Caco-2 (cell line): ENCODE results near the gene RNASE1. TPM values are rescaled to one million over a fixed set of nuclear protein-coding genes. Genes with fewer than 3 reads are reported as not detected.
"Not testable (repeated sequence)": the region's sequence is repeated elsewhere in the genome, so short reads cannot be mapped to it uniquely, and the experiment has no call there.

Experiments used
- BruUV-seq: library from RNA; stranded (reverse); fragments of 400-500 nt; replicated peaks from 2 replicates; lab custom pipeline; 2021; lab: Mats Ljungman, UMichigan
- CTCF ChIA-PET: fragments of 300-600 bp; sonication (Branson Sonifier 250); formaldehyde crosslinking; loops from one replicate; lab custom pipeline; 2022; ENCODE audit warnings: antibody characterized with exemption; lab: Charles Lee
- POLR2A ChIA-PET: fragments of 300-600 bp; sonication (Branson Sonifier 250); formaldehyde crosslinking; loops from one replicate; lab custom pipeline; 2022; ENCODE audit warnings: antibody characterized with exemption; lab: Charles Lee
- DNase-seq, 2 experiments: peaks; one replicate each; pipeline versions ENCODE4 v3.0.0 to v3.0.0-alpha.2; 2020 to 2022
- H3K27me3 ChIP-seq: replicated peaks from 2 replicates; pipeline ENCODE4 v1.6.0; 2011; ENCODE audit warnings: low read length; ENCODE audit not compliant: control insufficient read depth, insufficient read depth
- H3K36me3 ChIP-seq: 2 replicates; pipeline ENCODE4 v1.5.1; 2011; ENCODE audit warnings: low read length; ENCODE audit not compliant: control insufficient read depth, insufficient read depth
- H3K4me1 ChIP-seq: fragments of 250-450 bp; sonication (Bioruptor Pico); 2 replicates; pipeline ENCODE4 v1.5.1; 2020; ENCODE audit warnings: mild to moderate bottlenecking
- H3K4me3 ChIP-seq: 2 replicates; pipeline ENCODE4 v1.5.1; 2011; ENCODE audit warnings: low read depth, mild to moderate bottlenecking, control low read depth, low read length
- H3K9me3 ChIP-seq: fragments of 250-450 bp; sonication (Bioruptor Pico); 2 replicates; pipeline ENCODE4 v1.5.1; 2020; ENCODE audit warnings: mild to moderate bottlenecking, moderate library complexity
- H3K27ac Mint-ChIP-seq: one replicate; pipeline ENCODE4 v1.8.0; 2022; ENCODE audit warnings: mixed read lengths; ENCODE audit not compliant: unreplicated experiment
- H3K27me3 Mint-ChIP-seq: one replicate; pipeline ENCODE4 v1.8.0; 2022; ENCODE audit warnings: mixed read lengths; ENCODE audit not compliant: insufficient read depth, unreplicated experiment
- H3K36me3 Mint-ChIP-seq: one replicate; pipeline ENCODE4 v1.8.0; 2022; ENCODE audit warnings: mild to moderate bottlenecking, mixed read lengths; ENCODE audit not compliant: insufficient read depth, unreplicated experiment
- H3K4me1 Mint-ChIP-seq: one replicate; pipeline ENCODE4 v1.8.0; 2022; ENCODE audit warnings: low read depth, mixed read lengths; ENCODE audit not compliant: unreplicated experiment
- H3K4me3 Mint-ChIP-seq: one replicate; pipeline ENCODE4 v1.8.0; 2022; ENCODE audit warnings: mild to moderate bottlenecking, moderate library complexity, mixed read lengths; ENCODE audit not compliant: unreplicated experiment
- H3K9me3 Mint-ChIP-seq: one replicate; pipeline ENCODE4 v1.8.0; 2022; ENCODE audit warnings: mixed read lengths; ENCODE audit not compliant: unreplicated experiment
- CTCF ChIP-seq, 2 experiments: fragments of 200-600 bp in 1 of 2; IDR thresholded peaks; 1 replicate in 1 of 2; 2 replicates in 1 of 2; pipeline versions ENCODE4 v1.5.1 to v1.8.0; 2011 to 2022; ENCODE audit warnings: antibody characterized with exemption in 1 of 2, control low read depth in 1 of 2, inconsistent platforms in 1 of 2, low read depth in 1 of 2, low read length in 1 of 2, mild to moderate bottlenecking in 1 of 2, moderate library complexity in 1 of 2; ENCODE audit not compliant: insufficient read depth in 1 of 2, severe bottlenecking in 1 of 2, unreplicated experiment in 1 of 2
- intact Hi-C: fragments of 100-400 bp; cut with micrococcal nuclease; formaldehyde crosslinking; loops from one replicate; pipeline ENCODE4 v1.10.0; 2022; ENCODE audit not compliant: unreplicated experiment
- total RNA-seq: library from RNA; stranded (reverse); gene quantifications from 2 replicates; pipeline ENCODE4 v1.2.3, GENCODE V29; 2022

The RNASE1 gene
- total RNA-seq, 1 experiment from 2014 or later: 1.5 TPM

GRCh38 chr14:20769421-20769820 is 33.2 kb downstream of the RNASE1 start:
- ChIA-PET CTCF (no interaction called here), POLR2A (no interaction called here)
- Mint-ChIP-seq H3K4me1 (no peaks in the 10 kb centered on the region), H3K4me3 (no peak overlapping the region), H3K9me3 (no peaks in the 10 kb centered on the region), H3K36me3 (no peaks in the 10 kb centered on the region), H3K27me3 (no peaks in the 10 kb centered on the region), H3K27ac (no peak overlapping the region)
- intact Hi-C loops: no loop called here
- no peak for DNase-seq
- no peak for TF ChIP-seq CTCF (IDR thresholded peaks at IDR 0.05; ENCODE audit: insufficient read depth in 1 of 2, low read depth in 1 of 2, low read length in 1 of 2, severe bottlenecking in 1 of 2, unreplicated experiment in 1 of 2)
- no peaks in the 10 kb centered on the region for H3K36me3 ChIP-seq
- BruUV-seq: no TSS peak
- H3K4me3 ChIP-seq: no peak overlapping the region
- H3K4me1 ChIP-seq: peaks cover 6% of the 10 kb centered on the region; the same call in 1 of the 2 replicates
- no peaks in the 10 kb centered on the region for H3K27me3 ChIP-seq
- 0 out of 2 replicates have a peak, but pooled peaks cover 7% of the 10 kb centered on the region for H3K9me3 ChIP-seq

GRCh38 chr14:20768593-20768892 is 34.1 kb downstream of the RNASE1 start:
- Mint-ChIP-seq H3K27ac (no peak overlapping the region), H3K9me3 (no peaks in the 10 kb centered on the region), H3K27me3 (no peaks in the 10 kb centered on the region), H3K4me3 (no peak overlapping the region), H3K4me1 (no peaks in the 10 kb centered on the region), H3K36me3 (no peaks in the 10 kb centered on the region)
- 0 out of 2 replicates have a peak, but pooled peaks cover 7% of the 10 kb centered on the region for H3K9me3 ChIP-seq
- ChIA-PET CTCF (interaction anchor here (0.7 kb wide), 1 partner anchor 13 kb away, joined by 3 read pairs; no protein-coding TSS in a partner anchor), POLR2A (no interaction called here)
- TF ChIP-seq CTCF (IDR thresholded peaks at IDR 0.05; ENCODE audit: insufficient read depth in 1 of 2, low read depth in 1 of 2, low read length in 1 of 2, severe bottlenecking in 1 of 2, unreplicated experiment in 1 of 2): no peak
- DNase-seq: no peak
- no peaks in the 10 kb centered on the region for H3K36me3 ChIP-seq
- intact Hi-C loops: no loop called here
- no TSS peak for BruUV-seq
- H3K4me3 ChIP-seq: no peak overlapping the region
- H3K4me1 ChIP-seq: peaks cover 6% of the 10 kb centered on the region; the same call in 1 of the 2 replicates
- H3K27me3 ChIP-seq: no peaks in the 10 kb centered on the region

GRCh38 chr14:20760950-20761349 is 41.7 kb downstream of the RNASE1 start:
- H3K9me3 ChIP-seq: no peaks in the 10 kb centered on the region
- no peaks in the 10 kb centered on the region for H3K4me1 Mint-ChIP-seq
- H3K27ac Mint-ChIP-seq: no peak overlapping the region
- H3K4me3 Mint-ChIP-seq: no peak overlapping the region
- POLR2A ChIA-PET: no interaction called here
- H3K27me3 ChIP-seq: no peaks in the 10 kb centered on the region
- no TSS peak for BruUV-seq
- intact Hi-C loops: no loop called here
- DNase-seq: no peak
- no peaks in the 10 kb centered on the region for H3K27me3 Mint-ChIP-seq
- no peaks in the 10 kb centered on the region for H3K36me3 ChIP-seq
- no peaks in the 10 kb centered on the region for H3K9me3 Mint-ChIP-seq
- no peaks in the 10 kb centered on the region for H3K36me3 Mint-ChIP-seq
- CTCF ChIA-PET: no interaction called here
- H3K4me3 ChIP-seq: no peak overlapping the region
- H3K4me1 ChIP-seq: no peaks in the 10 kb centered on the region
- TF ChIP-seq CTCF (IDR thresholded peaks at IDR 0.05; ENCODE audit: insufficient read depth in 1 of 2, low read depth in 1 of 2, low read length in 1 of 2, severe bottlenecking in 1 of 2, unreplicated experiment in 1 of 2): no peak

- H3K36me3 Mint-ChIP-seq, H3K27me3 ChIP-seq, H3K4me3 Mint-ChIP-seq, H3K27me3 Mint-ChIP-seq, H3K9me3 Mint-ChIP-seq, H3K36me3 ChIP-seq, H3K4me1 ChIP-seq, H3K4me1 Mint-ChIP-seq, H3K4me3 ChIP-seq, intact Hi-C loops, H3K27ac Mint-ChIP-seq, H3K9me3 ChIP-seq, DNase-seq, BruUV-seq, CTCF ChIA-PET, POLR2A ChIA-PET: not testable (repeated sequence)
Observed at GRCh38 chr14:20759465-20759864, 43.2 kb downstream of the RNASE1 start.
